Fibroblast of the aortic adventitia (primary cell): ENCODE results near the gene PLA2G4E. TPM values are rescaled to one million over a fixed set of nuclear protein-coding genes. Genes with fewer than 3 reads are reported as not detected.

Experiments used
- DNase-seq: peaks from one replicate; pipeline ENCODE4 v3.0.0-alpha.2; 2010; ENCODE audit warnings: low read depth
- H3K4me3 ChIP-seq: 2 replicates; pipeline ENCODE4 v1.5.1; 2011; ENCODE audit warnings: low read depth, mild to moderate bottlenecking, control low read depth, low read length, moderate library complexity
- CTCF ChIP-seq: IDR thresholded peaks from 2 replicates; pipeline ENCODE4 v1.5.1; 2011; ENCODE audit warnings: mild to moderate bottlenecking, low read length, control low read depth, inconsistent platforms; ENCODE audit not compliant: insufficient read depth
- total RNA-seq: library from RNA; depleted of rRNA; stranded (reverse); fragments of >200 nt; gene quantifications from 2 replicates; pipeline ENCODE4 v1.2.3, GENCODE V29; 2012; ENCODE audit warnings: low replicate concordance

PLA2G4E gene
- not detected in 2 replicates for total RNA-seq

- TF ChIP-seq CTCF, result no peak
- no peak within 1 kb of the TSS for H3K4me3 ChIP-seq
- DNase-seq, result no peak
Measured at GRCh38 chr15:42020713-42021273, at the start of gene PLA2G4E. Gene PLA2G4E, minus strand, starts transcription at chr15:42021042. Its CDS starts 12 bp downstream, at chr15:42021030.

GRCh38 chr15:42070279-42070975, 49.6 kb upstream of the PLA2G4E start:
- H3K4me3 ChIP-seq, result no peak overlapping the region
- TF ChIP-seq CTCF, result no peak
- DNase-seq, result no peak

GRCh38 chr15:42069496-42070278, 48.8 kb upstream of the PLA2G4E start:
- no peak for TF ChIP-seq CTCF
- H3K4me3 ChIP-seq, result no peak overlapping the region

GRCh38 chr15:42069025-42069424, 48.2 kb upstream of the PLA2G4E start:
- TF ChIP-seq CTCF, result no peak
- no peak for DNase-seq
- H3K4me3 ChIP-seq, result no peak overlapping the region

More at GRCh38 chr15:42069496-42070278, 48.8 kb upstream of the PLA2G4E start:
- DNase-seq, result no peak

GRCh38 chr15:42068601-42069000, 47.8 kb upstream of the PLA2G4E start:
- no peak for DNase-seq
- no peak for TF ChIP-seq CTCF

GRCh38 chr15:42066764-42067415, 46.0 kb upstream of the PLA2G4E start:
- no peak overlapping the region for H3K4me3 ChIP-seq
- no peak for TF ChIP-seq CTCF
- no peak for DNase-seq

More at GRCh38 chr15:42068601-42069000, 47.8 kb upstream of the PLA2G4E start:
- H3K4me3 ChIP-seq, result no peak overlapping the region
